ENCODE results near the gene SLC44A1.
A peak's percentile ranks its signal among the peaks of the same experiment; 100 is the strongest.

The SLC44A1 gene

DNA sequence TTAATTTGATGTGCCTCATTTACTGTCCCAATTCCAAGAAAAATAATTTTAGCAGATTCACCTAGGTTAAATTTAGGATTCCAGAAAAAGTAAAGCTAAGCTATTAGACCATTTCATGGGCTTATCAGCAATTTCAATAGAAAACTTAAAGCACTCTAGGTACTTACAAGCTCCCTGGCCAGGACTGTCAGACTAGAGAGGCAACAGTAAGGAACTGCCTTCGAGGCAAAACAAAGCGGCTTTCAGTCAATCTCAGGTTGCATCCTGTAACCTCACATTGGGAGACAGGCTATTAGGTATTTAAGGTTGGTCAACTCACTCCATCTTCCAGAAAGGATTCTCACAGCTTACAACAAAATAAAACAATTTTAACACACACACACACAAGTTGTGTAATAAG lies 154.7 kb downstream of the SLC44A1 start:
- no peak for DNase-seq

DNA sequence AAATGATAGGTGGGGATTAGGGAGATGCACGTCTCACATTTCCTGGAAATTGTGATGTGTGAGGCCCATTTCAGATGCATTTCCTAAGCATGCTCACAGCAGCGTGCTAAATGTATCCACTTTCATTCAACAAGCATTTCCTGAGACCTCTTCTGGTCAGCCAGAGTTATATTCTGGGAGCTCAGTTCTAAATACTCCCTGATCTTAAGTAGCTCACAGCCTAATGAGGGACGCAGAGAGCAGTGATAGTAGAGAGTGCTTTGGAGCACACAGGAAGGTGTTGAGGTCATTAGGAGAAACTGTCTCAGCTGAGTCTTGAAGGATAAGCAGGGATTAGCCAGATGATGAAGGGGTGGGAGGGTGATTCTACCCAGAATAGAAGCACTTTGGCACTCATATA lies 157.2 kb downstream of the SLC44A1 start:
- no peak for DNase-seq

DNA sequence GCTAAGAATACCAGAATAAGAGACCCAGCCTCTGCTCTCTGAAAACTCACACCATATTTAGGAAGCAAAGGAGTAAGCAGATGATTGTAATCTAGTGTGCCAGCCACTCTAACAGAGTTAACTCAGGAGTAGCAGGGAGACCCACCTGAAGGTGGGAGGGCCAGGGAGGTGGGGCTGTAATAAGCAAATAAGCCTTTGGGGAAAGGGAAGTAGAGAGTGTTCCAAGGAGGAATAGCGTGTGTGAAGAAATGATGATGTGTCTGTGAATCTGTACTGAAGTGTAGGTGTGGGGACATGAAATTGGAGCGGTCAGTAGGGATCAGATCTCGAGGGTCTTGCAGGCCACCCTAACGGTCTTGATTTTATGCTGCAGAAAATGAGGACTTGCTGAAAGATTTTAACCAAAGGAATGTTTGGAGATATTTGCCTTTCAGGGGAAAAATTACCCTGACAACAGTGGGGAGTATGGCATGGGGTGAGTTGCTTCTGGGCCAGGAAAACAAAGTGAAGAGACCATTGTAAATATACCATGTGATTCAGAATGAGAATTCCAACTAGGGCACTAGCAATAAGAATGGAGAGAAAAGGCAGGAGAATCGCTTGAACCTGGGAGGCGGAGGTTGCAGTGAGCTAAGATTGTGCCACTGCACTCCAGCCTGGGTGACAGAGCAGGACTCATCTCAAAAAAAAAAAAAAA lies 159.2 kb downstream of the SLC44A1 start:
- no peak for DNase-seq

DNA sequence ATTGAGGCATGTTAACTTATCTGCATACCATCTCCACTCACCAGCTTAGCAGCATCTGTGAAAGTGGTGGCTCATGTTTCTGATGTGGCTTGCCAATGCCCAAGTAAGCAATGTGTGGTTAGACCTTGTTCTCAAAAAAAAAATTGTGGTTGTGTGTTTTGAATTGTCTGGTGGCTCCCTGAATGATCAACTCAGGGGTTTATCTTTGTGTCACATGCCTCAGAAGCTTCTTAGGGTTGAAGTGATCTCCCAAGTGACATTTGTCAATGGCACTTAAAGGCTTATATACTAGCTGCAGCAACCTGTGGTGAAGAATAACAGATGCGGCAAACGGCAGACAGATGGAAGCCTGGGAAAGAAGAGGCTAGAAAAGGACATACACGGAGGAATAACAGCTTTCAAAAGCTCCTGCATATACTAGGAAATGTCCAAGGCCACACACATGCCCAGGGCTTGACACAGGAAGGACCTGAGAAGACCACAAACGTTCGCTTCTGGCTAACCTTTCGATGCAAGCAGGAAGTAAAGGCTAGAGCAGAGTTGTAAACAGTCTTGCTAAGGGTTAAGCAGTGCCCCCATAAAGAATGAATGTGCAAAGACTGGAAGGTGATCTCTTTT lies 161.2 kb downstream of the SLC44A1 start:
- no peak for DNase-seq

DNA sequence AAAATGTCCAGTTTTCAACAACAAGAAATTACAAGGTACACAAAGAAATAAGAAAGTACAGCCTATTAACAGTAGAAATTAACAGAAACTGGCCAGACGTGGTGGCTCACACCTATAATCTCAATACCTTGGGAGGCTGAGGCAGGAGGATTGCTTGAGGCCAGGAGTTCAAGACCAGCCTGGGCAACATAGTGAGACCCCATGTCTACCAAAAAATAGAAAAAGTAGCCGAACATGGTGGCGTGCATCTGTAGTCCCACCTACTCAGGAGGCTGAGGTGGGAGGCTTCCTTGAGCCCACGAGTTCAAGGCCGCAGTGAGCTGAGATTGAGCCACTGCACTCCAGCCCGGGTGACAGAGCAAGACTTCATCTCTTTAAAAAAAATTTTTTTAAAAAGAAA lies 161.9 kb downstream of the SLC44A1 start:
- DNase-seq = no peak

DNA sequence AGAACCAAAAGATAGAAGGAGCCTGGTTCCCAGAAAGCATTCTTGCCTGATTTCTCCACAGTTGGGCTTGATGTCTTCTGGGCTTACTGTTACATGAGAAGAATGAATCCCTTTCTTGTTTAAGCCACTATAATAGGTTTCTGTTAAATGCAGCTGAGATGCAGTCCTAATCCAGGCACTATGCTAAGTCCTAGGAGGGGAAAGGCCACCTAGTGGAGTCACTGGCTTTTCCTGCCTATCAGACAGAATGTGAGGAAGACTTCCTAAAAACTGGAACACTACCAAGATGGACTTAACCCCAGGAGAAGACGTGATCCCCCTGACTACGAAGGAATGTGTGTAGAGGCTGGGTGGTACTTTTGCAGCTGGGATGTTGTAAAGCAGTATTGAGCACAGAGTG lies 169.1 kb downstream of the SLC44A1 start:
- no peak for DNase-seq

DNA sequence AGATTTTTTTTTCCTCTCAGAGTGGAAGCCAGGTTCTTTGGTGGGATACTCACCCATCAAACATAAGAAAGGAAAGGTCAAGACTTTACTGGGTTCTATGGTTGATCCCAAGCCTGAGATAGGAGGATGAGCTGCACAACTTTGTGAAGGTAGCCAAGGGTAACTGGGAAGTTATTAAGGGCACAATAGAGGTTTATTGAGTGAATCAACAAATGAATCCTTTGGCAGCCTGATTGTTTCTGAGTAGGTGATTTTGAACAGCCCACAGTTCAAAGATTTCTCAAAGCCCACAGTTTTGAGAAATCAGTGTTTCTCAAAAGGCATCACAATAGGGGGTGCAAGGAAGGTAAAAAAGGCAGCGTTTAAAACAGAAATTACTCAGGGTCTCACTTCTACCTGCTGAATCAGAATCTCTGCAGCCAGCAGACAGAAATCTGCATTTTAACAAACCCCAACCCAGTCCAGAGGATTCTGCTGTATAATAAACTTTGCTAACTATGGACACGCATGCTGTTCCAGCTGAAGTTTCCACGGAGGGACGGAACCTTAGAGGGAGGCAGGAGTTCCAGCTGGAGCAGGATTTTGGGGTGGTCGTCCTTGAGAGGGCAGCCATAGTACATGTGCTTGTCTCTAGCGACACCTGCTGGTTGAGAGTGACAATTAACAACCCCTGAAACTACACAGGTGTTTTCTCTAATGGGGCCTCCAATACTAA lies 170.7 kb downstream of the SLC44A1 start:
- peak in 1 of 2 donors; percentile 69 for DNase-seq

DNA sequence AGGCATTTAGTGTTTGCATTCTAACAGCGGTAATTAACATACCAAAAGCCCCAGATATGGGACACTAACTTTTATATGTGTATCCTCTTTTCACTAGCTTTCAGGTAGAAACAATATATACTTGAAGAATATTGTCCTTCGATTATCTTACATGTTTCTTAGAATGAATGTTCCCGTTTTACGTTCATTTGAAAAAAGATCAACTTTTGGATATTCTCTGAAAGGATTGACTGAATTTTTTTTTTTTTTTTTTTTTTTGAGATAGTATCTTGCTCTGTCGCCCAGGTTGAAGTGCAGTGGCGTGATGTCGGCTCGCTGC lies 171.2 kb downstream of the SLC44A1 start:
- DNase-seq = no peak

DNA sequence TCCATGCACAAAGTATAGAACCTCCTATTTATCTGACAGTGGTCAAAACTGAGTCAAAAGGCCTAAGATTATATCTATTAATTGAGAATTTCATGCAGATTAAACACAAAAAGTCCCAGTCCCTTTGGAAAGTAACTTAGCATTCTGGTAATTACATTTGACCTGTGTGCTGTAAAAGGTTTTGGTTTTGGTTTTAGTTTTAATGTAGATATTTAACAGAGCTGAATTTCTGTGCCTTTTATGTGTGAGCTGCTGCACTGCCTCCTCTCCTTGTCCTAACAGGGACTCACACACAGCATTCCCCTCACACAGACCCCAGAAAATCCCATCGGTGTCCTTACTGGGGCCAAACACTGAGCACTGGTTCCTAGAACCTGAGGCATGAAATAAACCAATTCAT lies 172.4 kb downstream of the SLC44A1 start:
- no peak for DNase-seq

DNA sequence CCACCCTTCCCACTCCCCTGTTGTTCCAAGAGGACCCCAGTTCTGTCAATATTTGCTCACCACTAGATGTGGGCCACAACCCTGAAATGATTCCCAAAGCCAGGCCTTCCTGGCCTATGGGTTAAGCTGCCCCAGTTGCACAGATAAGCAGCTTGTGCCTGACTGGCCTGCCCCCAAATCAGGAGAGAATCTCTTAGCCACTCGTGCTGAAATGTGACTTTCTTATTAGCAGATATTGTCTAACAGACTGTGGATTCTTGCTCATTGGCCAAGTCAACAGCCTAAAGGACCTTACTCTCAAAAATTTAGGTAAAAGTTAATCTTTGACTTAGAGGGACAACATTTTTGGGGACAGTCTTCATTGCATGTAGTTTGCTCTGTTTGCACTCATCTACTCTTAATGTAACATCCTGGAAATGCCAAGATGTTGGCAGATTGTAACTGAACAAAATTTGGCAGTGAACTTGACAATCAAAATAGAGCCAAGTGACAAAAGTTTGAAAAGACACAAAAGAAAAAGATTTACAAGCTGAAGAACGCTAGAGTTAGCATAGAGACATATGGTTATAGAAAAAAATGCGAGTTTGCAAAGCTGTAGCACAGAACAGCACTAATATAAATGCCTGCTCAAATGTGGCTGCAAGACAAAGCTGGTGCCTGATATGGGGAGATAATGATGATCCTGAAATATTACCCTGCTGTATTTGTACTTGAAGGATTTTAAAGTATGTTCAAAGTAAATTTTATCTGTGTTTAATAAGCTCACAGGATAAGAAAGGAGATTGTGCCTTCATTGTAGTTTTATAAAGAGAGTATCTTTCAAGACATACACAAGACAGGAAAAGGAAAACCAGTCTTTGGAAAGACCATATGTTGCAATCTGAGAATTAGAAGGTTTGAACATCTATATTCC lies 174.4 kb downstream of the SLC44A1 start:
- DNase-seq = peak in 1 of 2 donors; percentile 15

DNA sequence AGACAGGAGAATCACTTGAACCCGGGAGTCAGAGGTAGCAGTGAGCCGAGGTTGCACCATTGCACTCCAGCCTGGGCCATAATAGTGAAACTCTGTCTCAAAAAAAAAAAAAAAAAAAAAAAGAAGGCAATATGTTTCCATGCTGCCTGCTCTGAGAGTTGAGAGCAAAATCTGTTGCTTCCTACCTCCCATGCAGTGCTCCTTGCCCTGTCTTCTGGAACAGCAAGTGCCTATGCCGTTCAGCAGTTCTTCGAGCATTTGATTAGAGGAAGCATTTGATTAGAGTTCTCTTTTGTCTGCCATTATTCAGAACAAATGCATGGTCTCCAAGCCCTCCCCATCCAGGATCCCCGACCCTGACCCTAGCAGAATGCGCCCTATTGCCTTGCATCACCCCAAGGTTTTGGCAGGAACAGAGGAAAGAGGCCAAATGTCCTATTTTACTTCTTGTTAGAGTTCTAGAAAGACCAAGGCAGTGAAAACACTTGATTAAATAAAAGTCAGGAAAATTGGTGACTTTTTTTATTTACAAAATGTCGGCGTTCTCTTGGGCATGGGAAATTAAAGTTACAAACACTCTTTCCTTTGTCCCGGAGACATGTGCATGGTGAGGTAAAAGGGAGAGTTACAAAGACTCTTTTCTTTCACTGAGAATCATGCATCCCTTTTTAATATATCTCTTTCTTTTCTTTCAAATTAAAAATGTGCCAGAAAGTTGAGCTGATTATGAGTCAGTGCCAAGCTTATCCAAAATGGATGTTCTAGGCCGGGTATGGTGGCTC lies 175.6 kb downstream of the SLC44A1 start:
- DNase-seq = no peak

DNA sequence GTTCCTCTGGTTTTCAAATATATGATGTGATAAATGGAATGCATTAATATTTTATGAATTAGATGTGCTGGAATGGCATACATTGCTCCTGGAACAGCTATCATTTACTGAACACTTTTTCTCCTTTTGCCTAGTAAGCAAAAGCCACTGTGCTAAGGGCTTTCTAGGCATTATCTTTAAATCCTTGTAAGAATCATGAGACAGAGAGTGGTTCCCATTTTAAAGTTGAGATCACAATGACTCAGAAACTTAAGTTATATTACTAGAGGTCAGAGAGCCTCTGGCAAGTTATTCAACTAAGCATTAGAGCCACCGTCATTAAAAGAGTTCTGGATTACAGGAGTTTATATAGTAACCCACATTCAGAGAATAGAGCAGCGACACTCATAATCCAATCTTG lies 176.7 kb downstream of the SLC44A1 start:
- DNase-seq = peak; percentile 68 to 88

DNA sequence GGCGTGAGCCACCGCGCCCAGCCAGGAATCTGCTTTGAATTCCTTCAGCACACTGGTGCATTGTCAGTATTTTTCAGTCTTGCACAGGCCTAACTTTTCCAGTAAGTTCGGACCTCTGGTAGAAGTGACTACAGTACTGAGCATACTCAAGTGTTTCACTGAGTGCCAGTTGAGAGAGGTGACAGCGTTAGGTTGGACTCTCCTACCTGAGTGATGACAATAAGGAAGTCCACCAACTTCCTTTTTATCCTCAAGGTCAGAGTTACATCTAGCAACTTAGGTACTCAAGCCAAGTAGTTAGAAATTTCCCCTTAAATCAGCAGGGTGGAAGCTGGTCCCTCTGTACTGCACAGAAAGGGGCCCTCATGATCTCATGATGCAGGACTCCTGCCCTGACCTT lies 177.4 kb downstream of the SLC44A1 start:
- no peak for DNase-seq

DNA sequence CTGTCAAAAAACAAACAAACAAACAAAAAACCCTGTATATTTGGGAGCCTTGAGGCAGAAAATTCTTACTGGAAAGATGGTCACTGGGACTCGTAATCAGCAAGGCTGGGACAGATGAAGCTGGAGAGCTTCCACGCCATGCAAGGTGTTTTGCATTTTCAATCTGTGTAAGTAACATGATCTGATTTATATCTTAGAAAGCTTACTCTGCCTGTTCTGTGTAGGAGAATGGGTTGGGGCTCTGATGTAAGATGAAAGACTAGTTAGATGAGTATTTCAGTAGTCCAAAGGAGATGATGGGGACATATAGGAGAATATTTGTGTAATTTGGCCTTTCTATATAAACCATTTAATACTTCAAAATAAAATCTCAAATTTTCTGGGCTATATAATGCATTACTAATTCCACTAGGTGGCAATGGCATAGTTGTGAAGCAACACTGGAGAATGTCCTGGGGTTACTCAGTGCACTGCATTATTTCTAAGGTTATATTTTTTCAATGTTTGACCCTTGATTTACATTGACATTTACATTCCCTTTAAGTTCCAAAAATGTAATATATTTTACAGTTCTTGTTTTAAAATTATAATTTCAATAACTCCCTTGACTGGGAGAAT lies 181.5 kb downstream of the SLC44A1 start:
- DNase-seq = peak; percentile 36 to 42

DNA sequence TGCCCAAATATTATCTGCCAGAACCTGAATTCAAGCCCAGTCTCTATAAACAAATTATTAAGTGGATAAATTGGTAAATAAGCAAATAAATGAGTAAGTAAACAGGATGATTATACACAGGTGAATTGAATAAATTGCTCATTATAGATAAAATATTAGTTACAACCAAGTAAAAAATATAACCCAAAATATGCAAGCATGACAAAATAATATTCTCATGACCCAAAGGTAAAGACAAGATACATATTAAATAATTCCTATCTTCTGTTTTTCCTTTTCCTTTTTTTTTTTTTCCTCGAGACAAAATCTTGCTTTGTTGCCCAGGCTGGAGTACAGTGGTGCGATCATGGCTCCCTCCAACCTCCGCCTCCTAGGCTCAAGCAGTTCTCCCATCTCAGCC lies 182.2 kb downstream of the SLC44A1 start:
- no peak for DNase-seq

DNA sequence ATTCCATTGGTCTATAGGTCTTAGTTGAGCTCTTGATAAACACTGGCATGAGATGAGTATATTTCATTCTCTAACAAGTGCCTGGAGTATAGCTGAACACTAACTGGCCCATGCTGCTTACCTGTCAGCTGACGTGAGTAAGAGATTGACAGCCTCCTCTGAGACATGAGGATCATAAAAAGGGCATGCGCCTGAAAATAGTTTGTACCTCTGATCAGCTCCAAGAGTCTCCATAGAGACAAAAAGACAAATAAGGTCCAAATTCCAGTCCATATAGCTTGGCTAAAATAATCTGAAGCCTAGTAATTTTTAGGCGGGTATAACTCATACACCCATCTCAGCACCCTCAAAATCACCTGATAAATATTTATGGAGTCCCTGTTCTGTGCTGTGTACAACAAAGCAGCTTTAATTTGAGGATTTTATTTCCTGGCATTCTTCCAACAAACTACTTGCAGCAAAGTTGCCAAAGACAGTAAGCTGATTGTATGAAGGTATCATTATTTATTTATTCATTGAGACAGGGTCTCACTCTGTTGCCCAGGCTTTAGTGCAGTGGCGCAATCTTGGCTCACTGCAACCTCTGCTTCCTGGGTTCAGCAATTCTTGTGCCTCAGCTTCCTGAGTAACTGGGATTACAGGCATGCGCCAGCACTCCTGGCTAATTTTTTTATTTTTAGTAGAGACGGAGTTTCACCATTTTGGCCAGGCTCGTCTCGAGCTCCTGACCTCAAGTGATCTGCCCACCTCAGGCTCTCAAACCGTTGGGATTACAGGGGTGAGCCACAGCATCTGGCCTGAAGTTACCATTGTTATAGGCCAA lies 187.2 kb downstream of the SLC44A1 start:
- DNase-seq = no peak

DNA sequence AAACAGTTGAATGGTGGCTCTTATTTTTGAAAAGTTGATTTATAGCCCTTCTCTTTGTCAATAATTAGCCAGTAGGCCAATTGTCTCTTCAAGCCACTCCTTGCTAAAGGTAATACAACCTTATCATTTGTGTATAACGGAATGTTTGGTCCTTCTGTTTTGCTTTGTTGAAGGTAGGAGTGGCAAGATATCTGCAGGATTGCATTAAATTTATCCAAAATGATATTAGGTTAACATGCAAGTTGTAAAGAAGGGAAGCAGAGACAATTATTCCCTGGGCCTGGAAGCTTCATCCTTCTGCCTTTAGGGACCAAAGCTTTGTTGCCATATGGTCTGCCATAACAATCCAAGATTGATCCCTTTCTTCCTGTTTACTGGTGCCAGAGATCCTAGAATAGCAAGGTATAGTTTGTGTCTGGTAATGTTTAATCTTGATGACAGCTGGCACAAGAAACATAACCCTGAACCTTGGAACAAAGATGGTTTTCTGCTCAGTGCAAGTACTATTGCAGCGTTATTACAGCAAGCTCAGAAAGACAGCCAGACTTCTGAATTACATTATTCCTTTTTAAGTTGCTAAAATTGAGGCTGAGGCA lies 187.9 kb downstream of the SLC44A1 start:
- no peak for DNase-seq

DNA sequence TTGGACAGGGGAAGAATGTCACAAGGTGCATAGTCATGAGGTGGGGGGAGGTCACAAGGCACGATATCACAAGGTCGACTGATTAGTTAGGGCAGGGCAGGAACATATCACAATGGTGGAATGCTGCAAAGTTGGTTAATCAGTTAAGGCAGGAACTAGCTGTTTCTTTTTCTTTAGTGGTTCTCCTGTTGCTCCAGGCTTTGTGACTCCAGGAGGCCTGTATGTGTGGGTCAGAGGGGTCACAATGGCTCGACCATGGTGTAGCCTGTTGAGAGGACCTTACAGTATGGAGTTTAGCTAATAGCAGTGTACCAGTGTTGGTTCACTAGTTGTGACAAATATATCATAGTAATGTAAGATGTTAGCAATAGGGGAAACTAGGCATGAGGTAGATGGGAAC lies 191.0 kb downstream of the SLC44A1 start:
- no peak for DNase-seq

DNA sequence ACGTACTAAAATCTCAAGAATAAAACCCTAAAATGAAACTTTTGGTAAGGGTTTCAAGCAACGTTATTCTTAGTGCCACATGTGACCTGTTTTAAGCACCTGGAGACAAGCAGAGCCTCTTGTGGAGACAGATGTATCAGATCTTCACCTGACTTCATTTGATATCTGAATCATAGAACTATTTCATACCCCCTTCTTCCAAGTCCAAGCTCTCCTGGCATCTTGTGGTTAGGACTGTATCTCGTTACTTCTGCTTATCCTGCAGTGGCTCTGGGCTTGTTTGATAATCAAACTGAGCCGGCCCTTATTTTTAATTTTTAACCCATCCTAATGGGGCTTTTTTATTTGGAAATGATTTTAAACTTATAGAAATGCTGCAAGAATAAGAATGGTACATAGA lies 192.3 kb downstream of the SLC44A1 start:
- DNase-seq = no peak

DNA sequence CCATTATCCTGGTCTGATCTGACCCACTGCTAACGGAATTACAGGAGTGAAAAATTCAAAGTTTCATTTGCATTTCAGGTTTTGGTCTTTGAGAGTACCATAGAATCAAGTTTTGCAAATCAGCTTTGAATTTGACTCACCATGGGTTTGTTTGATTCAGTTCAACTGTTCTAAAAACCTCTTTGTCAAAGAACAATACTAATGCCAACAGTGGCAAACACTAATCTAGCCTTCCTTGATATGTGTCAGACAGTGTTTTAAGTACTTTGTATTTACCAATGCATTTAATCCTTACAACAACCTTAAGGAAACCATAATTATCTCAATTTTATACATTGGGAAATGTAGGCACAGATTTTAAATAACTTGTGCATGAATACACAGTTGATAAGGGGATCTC lies 193.3 kb downstream of the SLC44A1 start:
- DNase-seq = no peak

All from inflammatory macrophage treated with lipopolysaccharide for 1 hour (primary cell).